K562 (cell line): ENCODE measurements around the gene PRMT5. TPM values are rescaled to one million over a fixed set of nuclear protein-coding genes. Genes with fewer than 3 reads are reported as not detected.

Source experiments
- ARNT ChIP-seq, 2 experiments: fragments of 450-650 bp; IDR thresholded peaks; 2 replicates each; pipeline ENCODE4 v1.6.1; 2016; ENCODE audit warnings: mild to moderate bottlenecking in 1 of 2
- ATF7 ChIP-seq: fragments of 450-650 bp; IDR thresholded peaks from 2 replicates; pipeline ENCODE4 v1.7.1; 2014; ENCODE audit warnings: mild to moderate bottlenecking, moderate library complexity
- CEBPG ChIP-seq, 3 experiments: fragments of 200-800 bp in 1 of 3; sonication (Bioruptor generic) in 1 of 3; sonication (generic) in 1 of 3; formaldehyde crosslinking in 1 of 3; IDR thresholded peaks in 2 of 3; conservative IDR thresholded peaks in 1 of 3; 2 replicates each; pipeline versions ENCODE4 v1.6.1 to v1.8.0; 2016 to 2022; ENCODE audit warnings: missing compliant biosample characterization in 2 of 3, missing genetic modification characterization in 2 of 3, mild to moderate bottlenecking in 1 of 3, missing genetic modification reagents in 1 of 3
- CREBBP ChIP-seq: IDR thresholded peaks from one replicate; pipeline ENCODE4 v1.6.1; 2012; ENCODE audit warnings: low read depth, mild to moderate bottlenecking, control low read depth, inconsistent platforms, low read length
- DIDO1 ChIP-seq: fragments of 450-650 bp; IDR thresholded peaks from 2 replicates; pipeline ENCODE4 v1.6.1; 2016; ENCODE audit warnings: low read depth, missing biosample characterization, missing genetic modification characterization
- HMBOX1 ChIP-seq: sonication (generic); IDR thresholded peaks from 2 replicates; pipeline ENCODE4 v1.6.1; 2016
- HNRNPUL1 ChIP-seq: fragments of 200-400 bp; formaldehyde crosslinking; IDR thresholded peaks from 2 replicates; pipeline ENCODE4 v1.6.1; 2017; ENCODE audit warnings: low read length
- JUNB ChIP-seq: fragments of 450-650 bp; formaldehyde crosslinking; conservative IDR thresholded peaks from 2 replicates; pipeline ENCODE4 v1.4.0; 2020; ENCODE audit warnings: mild to moderate bottlenecking
- KDM4B ChIP-seq, 2 experiments: fragments of 450-650 bp in 1 of 2; sonication (generic) in 1 of 2; IDR thresholded peaks; 2 replicates each; pipeline ENCODE4 v1.6.1; 2016 to 2017; ENCODE audit warnings: borderline replicate concordance in 2 of 2, antibody characterized with exemption in 1 of 2, low read depth in 1 of 2, mild to moderate bottlenecking in 1 of 2
- KDM5B ChIP-seq: fragments of 200-600 bp; sonication (generic); IDR thresholded peaks from 2 replicates; pipeline ENCODE4 v1.6.1; 2012; ENCODE audit warnings: low read depth, mild to moderate bottlenecking, moderate library complexity, low read length, control low read depth, inconsistent platforms; ENCODE audit not compliant: insufficient replicate concordance
- LEF1 ChIP-seq: fragments of 450-650 bp; IDR thresholded peaks from 2 replicates; pipeline ENCODE4 v1.6.1; 2016; ENCODE audit warnings: mild to moderate bottlenecking
- MAFG ChIP-seq: fragments of 450-650 bp; conservative IDR thresholded peaks from 2 replicates; pipeline ENCODE4 v1.6.1; 2016; ENCODE audit warnings: missing genetic modification characterization, missing compliant biosample characterization
- MEF2A ChIP-seq: IDR thresholded peaks from 2 replicates; pipeline ENCODE4 v1.6.1; 2011; ENCODE audit warnings: low read depth, mild to moderate bottlenecking, low read length, moderate library complexity; ENCODE audit not compliant: control insufficient read depth
- MTA2 ChIP-seq: fragments of 450-650 bp; IDR thresholded peaks from 2 replicates; pipeline ENCODE4 v1.6.1; 2016; ENCODE audit warnings: low read depth
- NCOR1 ChIP-seq: fragments of 450-650 bp; IDR thresholded peaks from 2 replicates; pipeline ENCODE4 v1.6.1; 2016; ENCODE audit warnings: mild to moderate bottlenecking, moderate library complexity
- NFRKB ChIP-seq: fragments of 450-650 bp; IDR thresholded peaks from 2 replicates; pipeline ENCODE4 v1.6.1; 2016; ENCODE audit warnings: low read depth
- NR1H2 ChIP-seq: sonication (generic); formaldehyde crosslinking; IDR thresholded peaks from 2 replicates; pipeline ENCODE4 v1.4.0; 2020; ENCODE audit warnings: mild to moderate bottlenecking, missing genetic modification reagents
- POLR2G ChIP-seq: fragments of 200-400 bp; formaldehyde crosslinking; IDR thresholded peaks from 2 replicates; pipeline ENCODE4 v1.6.1; 2017; ENCODE audit warnings: low read depth, mild to moderate bottlenecking, antibody characterized with exemption, low read length, moderate library complexity
- RBM34 ChIP-seq: fragments of 200-400 bp; formaldehyde crosslinking; IDR thresholded peaks from 2 replicates; pipeline ENCODE4 v1.6.1; 2018; ENCODE audit warnings: low read length, borderline replicate concordance; ENCODE audit not compliant: insufficient read depth
- SMARCB1 ChIP-seq: IDR thresholded peaks from 2 replicates; pipeline ENCODE4 v1.6.1; 2011; ENCODE audit warnings: improper control_type of control experiment, low read depth; ENCODE audit not compliant: insufficient read length
- TAF9B ChIP-seq: fragments of 450-650 bp; IDR thresholded peaks from 2 replicates; pipeline ENCODE4 v1.6.1; 2018; ENCODE audit warnings: mild to moderate bottlenecking; ENCODE audit not compliant: partially characterized antibody
- TBL1XR1 ChIP-seq, 2 experiments: IDR thresholded peaks; 2 replicates each; pipeline ENCODE4 v1.6.1; 2012; ENCODE audit warnings: improper control_type of control experiment in 2 of 2, low read length in 2 of 2, mild to moderate bottlenecking in 1 of 2
- U2AF1 ChIP-seq: fragments of 200-400 bp; formaldehyde crosslinking; optimal IDR thresholded peaks from 2 replicates; pipeline ENCODE3; 2017; ENCODE audit warnings: mild to moderate bottlenecking, low read depth, low read length, moderate library complexity
- XRCC4 ChIP-seq: IDR thresholded peaks from one replicate; pipeline ENCODE4 v1.6.1; 2011; ENCODE audit not compliant: insufficient read depth, insufficient read length; ENCODE audit errors: extremely low read depth
- ZNF274 ChIP-seq: IDR thresholded peaks from 2 replicates; pipeline ENCODE4 v1.6.1; 2011; ENCODE audit warnings: low read depth, mild to moderate bottlenecking, low read length, moderate library complexity, borderline replicate concordance
- ZNF445 ChIP-seq: fragments of 250-450 bp; sonication (Bioruptor Pico); IDR thresholded peaks from 2 replicates; pipeline ENCODE4 v1.4.0; 2020; ENCODE audit warnings: low read depth, mild to moderate bottlenecking, moderate library complexity
- ZNF584 ChIP-seq: fragments of 200-800 bp; sonication (Bioruptor generic); IDR thresholded peaks from 2 replicates; pipeline ENCODE4 v1.6.1; 2016; ENCODE audit warnings: low read depth, mild to moderate bottlenecking, missing genetic modification characterization, missing compliant biosample characterization
- ZNF639 ChIP-seq, 2 experiments: fragments of 200-800 bp in 1 of 2; sonication (Bioruptor generic) in 1 of 2; sonication (generic) in 1 of 2; formaldehyde crosslinking in 1 of 2; IDR thresholded peaks in 1 of 2; conservative IDR thresholded peaks in 1 of 2; 2 replicates each; pipeline versions ENCODE4 v1.5.0 to v1.6.1; 2016 to 2020; ENCODE audit warnings: missing compliant biosample characterization in 1 of 2, missing genetic modification characterization in 1 of 2, missing genetic modification reagents in 1 of 2
- ZNF766 ChIP-seq: fragments of 200-800 bp; sonication (Bioruptor generic); conservative IDR thresholded peaks from 2 replicates; pipeline ENCODE4 v1.6.1; 2016; ENCODE audit warnings: missing genetic modification characterization, missing compliant biosample characterization
- polyA plus RNA-seq, 8 experiments: library from polyadenylated mRNA; depleted of rRNA in 4 of 8; stranded (reverse) in 5 of 8; unstranded in 3 of 8; fragments of >200 nt; fragmentation: Nextera tagmentation in 2 of 8; fragmentation: Illumina TruSeq in 1 of 8; extraction: Ambion mirVana in 2 of 8; extraction: Trizol in 1 of 8; gene quantifications; 2 replicates each; pipeline versions ENCODE4 v1.2.1 to v1.2.3, GENCODE V29; 2011 to 2014; ENCODE audit warnings: inconsistent platforms in 1 of 8, missing spikeins in 1 of 8
- total RNA-seq, 7 experiments: library from RNA; depleted of rRNA in 6 of 7; stranded (reverse); fragments of >200 nt in 6 of 7; fragmentation: Illumina TruSeq in 2 of 7; extraction: Trizol in 2 of 7; gene quantifications; 2 replicates each; pipeline versions ENCODE4 v1.2.1 to v1.2.3, GENCODE V29; 2011 to 2021; ENCODE audit warnings: low replicate concordance in 1 of 7

PRMT5 gene
- total and polyA plus RNA-seq, 9 of the 15 experiments (the other 6 are each of a cell fraction or from before 2014, with no cell fraction given) = 114 to 552 (median 222) TPM

GRCh38 chr14:22870811-22871223, 58.4 kb downstream of the PRMT5 start (continued):
- no peak for TF ChIP-seq RBM34
- TF ChIP-seq POLR2G = no peak
- no peak for TF ChIP-seq ZNF445 (CRISPR knock-in tag)
- no peak for TF ChIP-seq NR1H2
- TF ChIP-seq HNRNPUL1 = no peak
- no peak for TF ChIP-seq CREBBP
- no peak for TF ChIP-seq XRCC4
- TF ChIP-seq LEF1 = peak; percentile 33
- no peak for TF ChIP-seq MAFG
- 0 out of 2 replicates have a peak, but pooled peaks have one; percentile 27 for TF ChIP-seq NFRKB
- TF ChIP-seq U2AF1 = no peak
- no peak for TF ChIP-seq KDM5B
- no peak for TF ChIP-seq JUNB (CRISPR knock-in tag)
- TF ChIP-seq CEBPG (CRISPR knock-in tag; IDR thresholded peaks at IDR 0.05) = peak; percentile 20; the same call in 1 of the 2 replicates
- peak; percentile 25 to 33; a peak in 2 of 4 replicates for TF ChIP-seq CEBPG (tag; conservative IDR thresholded peaks at IDR 0.05 in 1 of 2, IDR thresholded peaks at IDR 0.05 in 1 of 2)
- peak in 1 of 2 experiments; percentile 49; a peak in 1 of 4 replicates for TF ChIP-seq ARNT (IDR thresholded peaks at IDR 0.05)
- no peak for TF ChIP-seq MTA2
- no peak for TF ChIP-seq DIDO1
- TF ChIP-seq TAF9B = peak; percentile 12
- TF ChIP-seq SMARCB1 = no peak
- no peak for TF ChIP-seq TBL1XR1 (IDR thresholded peaks at IDR 0.05; ENCODE audit: low read length in 2 of 2)
- no peak for TF ChIP-seq HMBOX1
- peak; percentile 62 for TF ChIP-seq NCOR1
- TF ChIP-seq MEF2A = 0 out of 2 replicates have a peak, but pooled peaks have one; percentile 7
- TF ChIP-seq ZNF584 (CRISPR knock-in tag) = no peak
- TF ChIP-seq KDM4B (IDR thresholded peaks at IDR 0.05; ENCODE audit: borderline replicate concordance in 2 of 2, low read depth in 1 of 2) = no peak
- no peak for TF ChIP-seq ZNF639 (CRISPR knock-in tag; conservative IDR thresholded peaks at IDR 0.05 in 1 of 2, IDR thresholded peaks at IDR 0.05 in 1 of 2)
- no peak; the same call in 1 of the 2 replicates for TF ChIP-seq ZNF766
- TF ChIP-seq ZNF274 = no peak
- TF ChIP-seq ATF7 = no peak
